K562 (cell line): ENCODE results near the gene KDM2B. TPM values are rescaled to one million over a fixed set of nuclear protein-coding genes. Genes with fewer than 3 reads are reported as not detected.

ENCODE experiments used
- BRF2 ChIP-seq: IDR thresholded peaks from 3 replicates; pipeline ENCODE4 v1.6.1; 2011; ENCODE audit warnings: borderline replicate concordance, mild to moderate bottlenecking; ENCODE audit not compliant: insufficient read length, insufficient read depth
- EP400 ChIP-seq: fragments of 450-650 bp; IDR thresholded peaks from 2 replicates; pipeline ENCODE4 v1.6.1; 2017; ENCODE audit warnings: antibody characterized with exemption, mild to moderate bottlenecking, moderate library complexity
- FOXA1 ChIP-seq: fragments of 450-650 bp; IDR thresholded peaks from 2 replicates; pipeline ENCODE4 v1.6.1; 2016; ENCODE audit warnings: mild to moderate bottlenecking, borderline replicate concordance
- HLTF ChIP-seq: fragments of 450-650 bp; IDR thresholded peaks from 2 replicates; pipeline ENCODE4 v1.6.1; 2016
- HNRNPH1 ChIP-seq: fragments of 200-400 bp; formaldehyde crosslinking; optimal IDR thresholded peaks from 2 replicates; pipeline ENCODE3; 2017; ENCODE audit warnings: low read depth, mild to moderate bottlenecking, low read length, moderate library complexity
- JUNB ChIP-seq: fragments of 450-650 bp; formaldehyde crosslinking; conservative IDR thresholded peaks from 2 replicates; pipeline ENCODE4 v1.4.0; 2020; ENCODE audit warnings: mild to moderate bottlenecking
- JUND ChIP-seq, 2 experiments: IDR thresholded peaks; 2 replicates in 1 of 2; 3 replicates in 1 of 2; pipeline ENCODE4 v1.6.1; 2011; ENCODE audit warnings: borderline replicate concordance in 2 of 2, low read depth in 2 of 2, low read length in 2 of 2, improper control_type of control experiment in 1 of 2, missing biosample characterization in 1 of 2, missing genetic modification characterization in 1 of 2, missing genetic modification reagents in 1 of 2
- KAT2B ChIP-seq: IDR thresholded peaks from one replicate; pipeline ENCODE4 v1.6.1; 2012; ENCODE audit warnings: low read depth, mild to moderate bottlenecking, control low read depth, inconsistent platforms, low read length, moderate library complexity
- KLF13 ChIP-seq: fragments of 450-650 bp; IDR thresholded peaks from 2 replicates; pipeline ENCODE4 v1.6.1; 2016; ENCODE audit warnings: missing genetic modification characterization, low read depth, mild to moderate bottlenecking, missing compliant biosample characterization, moderate library complexity, borderline replicate concordance
- LEF1 ChIP-seq: fragments of 450-650 bp; IDR thresholded peaks from 2 replicates; pipeline ENCODE4 v1.6.1; 2016; ENCODE audit warnings: mild to moderate bottlenecking
- MCM3 ChIP-seq: fragments of 450-650 bp; IDR thresholded peaks from 2 replicates; pipeline ENCODE4 v1.6.1; 2016
- MED1 ChIP-seq: sonication (generic); formaldehyde crosslinking; IDR thresholded peaks from 2 replicates; pipeline ENCODE4 v1.8.1; 2023; ENCODE audit warnings: missing genetic modification reagents, borderline replicate concordance
- POLR3G ChIP-seq: IDR thresholded peaks from 2 replicates; pipeline ENCODE4 v1.6.1; 2011; ENCODE audit not compliant: insufficient read length, insufficient replicate concordance; ENCODE audit errors: extremely low read depth
- SMARCA4 ChIP-seq: fragments of 450-650 bp; IDR thresholded peaks from 2 replicates; pipeline ENCODE4 v1.6.1; 2016
- SMARCE1 ChIP-seq: fragments of 450-650 bp; IDR thresholded peaks from 2 replicates; pipeline ENCODE4 v1.7.1; 2016; ENCODE audit warnings: mild to moderate bottlenecking
- SRF ChIP-seq, 2 experiments: fragments of 250-450, 450-650 bp in 1 of 2; sonication (Bioruptor Pico) in 1 of 2; sonication (generic) in 1 of 2; formaldehyde crosslinking; IDR thresholded peaks; 2 replicates each; pipeline versions ENCODE4 v1.5.0 to v1.5.1; 2020 to 2022; ENCODE audit warnings: mild to moderate bottlenecking in 1 of 2, missing genetic modification reagents in 1 of 2
- STAG1 ChIP-seq: sonication (generic); formaldehyde crosslinking; IDR thresholded peaks from 2 replicates; pipeline ENCODE4 v1.5.0; 2020; ENCODE audit warnings: missing genetic modification reagents, borderline replicate concordance
- TAF15 ChIP-seq: fragments of 200-400 bp; formaldehyde crosslinking; IDR thresholded peaks from 2 replicates; pipeline ENCODE4 v1.6.1; 2017; ENCODE audit warnings: mild to moderate bottlenecking, low read depth, low read length, moderate library complexity
- TCF7L2 ChIP-seq: fragments of 150-350 bp; IDR thresholded peaks from 2 replicates; pipeline ENCODE4 v1.6.1; 2016; ENCODE audit warnings: low read depth, mild to moderate bottlenecking, low read length, moderate library complexity
- TEAD4 ChIP-seq, 2 experiments: sonication (generic) in 1 of 2; formaldehyde crosslinking in 1 of 2; IDR thresholded peaks; 2 replicates each; pipeline versions ENCODE4 v1.6.1 to v1.8.0; 2012 to 2022; ENCODE audit warnings: borderline replicate concordance in 1 of 2, inconsistent platforms in 1 of 2, low read length in 1 of 2, mild to moderate bottlenecking in 1 of 2, missing genetic modification reagents in 1 of 2
- THRA ChIP-seq: fragments of 450-650 bp; IDR thresholded peaks from 2 replicates; pipeline ENCODE4 v1.6.1; 2017; ENCODE audit warnings: mild to moderate bottlenecking, moderate library complexity
- ZBTB26 ChIP-seq: fragments of 450-650 bp; formaldehyde crosslinking; IDR thresholded peaks from 2 replicates; pipeline ENCODE4 v1.4.0; 2022; ENCODE audit warnings: missing genetic modification characterization
- ZNF23 ChIP-seq: fragments of 250-450 bp; sonication (Bioruptor Pico); IDR thresholded peaks from 2 replicates; pipeline ENCODE4 v1.4.0; 2020; ENCODE audit warnings: mild to moderate bottlenecking
- ZNF717 ChIP-seq: fragments of 250-450 bp; sonication (Bioruptor Pico); IDR thresholded peaks from 2 replicates; pipeline ENCODE4 v1.5.0; 2021
- ZNF780A ChIP-seq: fragments of 250-450 bp; sonication (Bioruptor Pico); IDR thresholded peaks from 2 replicates; pipeline ENCODE4 v1.5.0; 2021; ENCODE audit warnings: mild to moderate bottlenecking
- polyA plus RNA-seq, 8 experiments: library from polyadenylated mRNA; depleted of rRNA in 4 of 8; stranded (reverse) in 5 of 8; unstranded in 3 of 8; fragments of >200 nt; fragmentation: Nextera tagmentation in 2 of 8; fragmentation: Illumina TruSeq in 1 of 8; extraction: Ambion mirVana in 2 of 8; extraction: Trizol in 1 of 8; gene quantifications; 2 replicates each; pipeline versions ENCODE4 v1.2.1 to v1.2.3, GENCODE V29; 2011 to 2014; ENCODE audit warnings: inconsistent platforms in 1 of 8, missing spikeins in 1 of 8
- total RNA-seq, 7 experiments: library from RNA; depleted of rRNA in 6 of 7; stranded (reverse); fragments of >200 nt in 6 of 7; fragmentation: Illumina TruSeq in 2 of 7; extraction: Trizol in 2 of 7; gene quantifications; 2 replicates each; pipeline versions ENCODE4 v1.2.1 to v1.2.3, GENCODE V29; 2011 to 2021; ENCODE audit warnings: low replicate concordance in 1 of 7

The KDM2B gene
- total and polyA plus RNA-seq, 9 of the 15 experiments (the other 6 are each of a cell fraction or from before 2014, with no cell fraction given), result 7.4 to 50.5 (median 22.5) TPM

- no peak for TF ChIP-seq THRA
- no peak for TF ChIP-seq MED1 (CRISPR knock-in tag)
- TF ChIP-seq ZNF780A (CRISPR knock-in tag), result no peak
- no peak for TF ChIP-seq KLF13 (tag)
- peak; percentile 49 for TF ChIP-seq EP400
- TF ChIP-seq POLR3G, result no peak
- no peak for TF ChIP-seq STAG1
- no peak for TF ChIP-seq JUNB (CRISPR knock-in tag)
- TF ChIP-seq TEAD4 (IDR thresholded peaks at IDR 0.05; ENCODE audit: low read length), result no peak
- no peak for TF ChIP-seq TEAD4 (CRISPR knock-in tag; IDR thresholded peaks at IDR 0.05; ENCODE audit: borderline replicate concordance)
- no peak for TF ChIP-seq FOXA1
- no peak for TF ChIP-seq MCM3
- TF ChIP-seq LEF1, result no peak
- TF ChIP-seq ZNF717 (CRISPR knock-in tag), result no peak
- peak; percentile 25; the same call in 1 of the 2 replicates for TF ChIP-seq SMARCA4
- TF ChIP-seq ZNF23 (CRISPR knock-in tag), result no peak
- TF ChIP-seq ZBTB26 (CRISPR knock-in tag), result no peak
- TF ChIP-seq SMARCE1, result no peak
- TF ChIP-seq HLTF, result no peak
- no peak for TF ChIP-seq TAF15
- TF ChIP-seq SRF (CRISPR knock-in tag; IDR thresholded peaks at IDR 0.05), result no peak
- no peak for TF ChIP-seq BRF2
- no peak for TF ChIP-seq KAT2B
- TF ChIP-seq JUND (IDR thresholded peaks at IDR 0.05; ENCODE audit: borderline replicate concordance, low read depth, low read length), result peak; percentile 38; the same call in 1 of the 2 replicates
- TF ChIP-seq JUND (tag; IDR thresholded peaks at IDR 0.05; ENCODE audit: borderline replicate concordance, low read depth, low read length), result no peak; the same call in 2 of the 3 replicates
- no peak for TF ChIP-seq HNRNPH1
- TF ChIP-seq TCF7L2, result no peak
Observed at GRCh38 chr12:121579981-121580868, 598 bp downstream of the KDM2B start (continued).
